ENCODE results near the gene TMEM100.
A peak's percentile ranks its signal among the peaks of the same experiment; 100 is the strongest.

Gene TMEM100

GRCh38 chr17:55722742-55723487 is at the start of gene TMEM100:
Gene TMEM100, minus strand, starts transcription at chr17:55722864. Its CDS starts 1,794 bp downstream, at chr17:55721070.
- peak; percentile 10 for DNase-seq (ENCODE audit: low spot score)

- no peak for DNase-seq (ENCODE audit: low spot score)
Observed at GRCh38 chr17:55772086-55772485, 49.4 kb upstream of the TMEM100 start.

- peak; percentile 69 for DNase-seq (ENCODE audit: low spot score)
Observed at GRCh38 chr17:55770196-55770870, 47.7 kb upstream of the TMEM100 start.

GRCh38 chr17:55769625-55770000 is 46.9 kb upstream of the TMEM100 start:
- no peak for DNase-seq (ENCODE audit: low spot score)

GRCh38 chr17:55768936-55769624 is 46.4 kb upstream of the TMEM100 start:
- no peak for DNase-seq (ENCODE audit: low spot score)

GRCh38 chr17:55765472-55765871 is 42.8 kb upstream of the TMEM100 start:
- DNase-seq (ENCODE audit: low spot score): no peak

GRCh38 chr17:55764610-55765009 is 41.9 kb upstream of the TMEM100 start:
- no peak for DNase-seq (ENCODE audit: low spot score)

- peak; percentile 37 for DNase-seq (ENCODE audit: low spot score)
Observed at GRCh38 chr17:55763856-55764255, 41.2 kb upstream of the TMEM100 start.

GRCh38 chr17:55762086-55762858 is 39.6 kb upstream of the TMEM100 start:
- DNase-seq (ENCODE audit: low spot score): no peak

- no peak for DNase-seq (ENCODE audit: low spot score)
Observed at GRCh38 chr17:55760643-55761355, 38.1 kb upstream of the TMEM100 start.

- DNase-seq (ENCODE audit: low spot score): no peak
Observed at GRCh38 chr17:55758171-55758570, 35.5 kb upstream of the TMEM100 start.

GRCh38 chr17:55757659-55758058 is 35.0 kb upstream of the TMEM100 start:
- no peak for DNase-seq (ENCODE audit: low spot score)

GRCh38 chr17:55756689-55757088 is 34.0 kb upstream of the TMEM100 start:
- DNase-seq (ENCODE audit: low spot score): no peak

GRCh38 chr17:55751720-55752250 is 29.1 kb upstream of the TMEM100 start:
- no peak for DNase-seq (ENCODE audit: low spot score)

GRCh38 chr17:55750750-55751657 is 28.3 kb upstream of the TMEM100 start, which contains the start of gene PCTP:
Gene PCTP, plus strand, starts transcription at chr17:55751051. Its CDS starts 53 bp downstream, at chr17:55751104.
- DNase-seq (ENCODE audit: low spot score): peak; percentile 86

- DNase-seq (ENCODE audit: low spot score): no peak
Observed at GRCh38 chr17:55749985-55750384, 27.3 kb upstream of the TMEM100 start.

- no peak for DNase-seq (ENCODE audit: low spot score)
Observed at GRCh38 chr17:55748841-55749240, 26.2 kb upstream of the TMEM100 start.

GRCh38 chr17:55747209-55747608 is 24.5 kb upstream of the TMEM100 start:
- DNase-seq (ENCODE audit: low spot score): no peak

GRCh38 chr17:55746466-55746865 is 23.8 kb upstream of the TMEM100 start:
- no peak for DNase-seq (ENCODE audit: low spot score)

GRCh38 chr17:55745258-55745657 is 22.6 kb upstream of the TMEM100 start:
- no peak for DNase-seq (ENCODE audit: low spot score)

Data from kidney capillary endothelial cell (primary cell).